ENCODE measurements around the gene DCTN1. TPM values are rescaled to one million over a fixed set of nuclear protein-coding genes. Genes with fewer than 3 reads are reported as not detected.
"Not testable (repeated sequence)": the region's sequence is repeated elsewhere in the genome, so short reads cannot be mapped to it uniquely, and the experiment has no call there.

The DCTN1 gene
- 188 TPM for polyA plus RNA-seq (2013, experiment 1 of 2; ENCODE audit: insufficient read length)
- 190 TPM for polyA plus RNA-seq (2013, experiment 2 of 2; ENCODE audit: insufficient read length)

GRCh38 chr2:74379851-74380789 lies at the start of gene DCTN1:
TSS of gene DCTN1 (minus strand) at chr2:74380311. CDS start at chr2:74380037, 274 bp downstream.
- DNase-seq: peak; percentile 64

GRCh38 chr2:74428675-74429074 lies 48.6 kb upstream of the DCTN1 start:
- no peak for DNase-seq

GRCh38 chr2:74427551-74427950 lies 47.4 kb upstream of the DCTN1 start:
- no peak for DNase-seq

- DNase-seq: no peak
These were observed 46.2 kb upstream of the DCTN1 start for GRCh38 chr2:74426181-74426758.

GRCh38 chr2:74425523-74425922 lies 45.4 kb upstream of the DCTN1 start:
- DNase-seq: no peak

- no peak for DNase-seq
These were observed 44.9 kb upstream of the DCTN1 start for GRCh38 chr2:74424995-74425406.

GRCh38 chr2:74424139-74424992 lies 44.3 kb upstream of the DCTN1 start:
- no peak for DNase-seq

- no peak for DNase-seq
These were observed 43.4 kb upstream of the DCTN1 start for GRCh38 chr2:74423231-74424095.

- DNase-seq: peak; percentile 87
These were observed 41.2 kb upstream of the DCTN1 start, which contains the start of the genes C2orf81 and WDR54 for GRCh38 chr2:74421221-74421870. TSS of gene C2orf81 (minus strand) at chr2:74421619. CDS start at chr2:74421560, 59 bp downstream. TSS of gene WDR54 (plus strand) at chr2:74421730. CDS start at chr2:74422154, 424 bp downstream.

GRCh38 chr2:74420443-74421103 lies 40.5 kb upstream of the DCTN1 start:
- not testable (repeated sequence) for DNase-seq

- DNase-seq: no peak
These were observed 39.9 kb upstream of the DCTN1 start for GRCh38 chr2:74420006-74420405.

GRCh38 chr2:74419345-74419744 lies 39.2 kb upstream of the DCTN1 start:
- no peak for DNase-seq

- no peak for DNase-seq
These were observed 38.2 kb upstream of the DCTN1 start for GRCh38 chr2:74418312-74418711.

- no peak for DNase-seq
These were observed 37.7 kb upstream of the DCTN1 start for GRCh38 chr2:74417763-74418162.

GRCh38 chr2:74417197-74417596 lies 37.1 kb upstream of the DCTN1 start:
- no peak for DNase-seq

GRCh38 chr2:74416778-74417177 lies 36.7 kb upstream of the DCTN1 start:
- no peak for DNase-seq

GRCh38 chr2:74415762-74416395 lies 35.8 kb upstream of the DCTN1 start:
- no peak for DNase-seq

GRCh38 chr2:74414881-74415761 lies 35.0 kb upstream of the DCTN1 start:
- no peak for DNase-seq

- DNase-seq: no peak
These were observed 34.3 kb upstream of the DCTN1 start for GRCh38 chr2:74414441-74414840.
